ENCODE measurements around the gene EMSY. TPM values are rescaled to one million over a fixed set of nuclear protein-coding genes. Genes with fewer than 3 reads are reported as not detected.

Gene EMSY
- total and polyA plus RNA-seq, 2 of the 13 experiments (the other 11 are each of a cell fraction or from before 2014, with no cell fraction given): 11.6 to 18.5 TPM

GRCh38 chr11:76445121-76446084 lies 585 bp downstream of the EMSY start (continued):
- TF ChIP-seq TIGD3 (CRISPR knock-in tag; IDR thresholded peaks at IDR 0.05; ENCODE audit: borderline replicate concordance) (0 out of 2 replicates have a peak, but pooled peaks have one; percentile 34), ZNF567 (CRISPR knock-in tag; IDR thresholded peaks at IDR 0.05; ENCODE audit: borderline replicate concordance) (0 out of 2 replicates have a peak, but pooled peaks have one; percentile 48), HNRNPLL (IDR thresholded peaks at IDR 0.05; ENCODE audit: low read depth, low read length, poor library complexity, severe bottlenecking) (peak; percentile 13), GMEB1 (CRISPR knock-in tag; IDR thresholded peaks at IDR 0.05; ENCODE audit: borderline replicate concordance) (no peak), ZNF224 (CRISPR knock-in tag; IDR thresholded peaks at IDR 0.05) (no peak), GFI1 (CRISPR knock-in tag; IDR thresholded peaks at IDR 0.05; ENCODE audit: borderline replicate concordance) (no peak; the same call in 1 of the 2 replicates), MED1 (CRISPR knock-in tag; IDR thresholded peaks at IDR 0.05) (no peak), ZNF337 (CRISPR knock-in tag; IDR thresholded peaks at IDR 0.05; ENCODE audit: borderline replicate concordance, low read depth) (no peak), ARID3A (IDR thresholded peaks at IDR 0.05; ENCODE audit: low read depth, low read length) (0 out of 2 replicates have a peak, but pooled peaks have one; percentile 2), ZNF431 (CRISPR knock-in tag; IDR thresholded peaks at IDR 0.05; ENCODE audit: borderline replicate concordance, low read depth) (no peak), IKZF1 (IDR thresholded peaks at IDR 0.05) (no peak), ZFP91 (CRISPR knock-in tag; IDR thresholded peaks at IDR 0.05; ENCODE audit: borderline replicate concordance) (peak; percentile 64; the same call in 1 of the 2 replicates), NCOA5 (CRISPR knock-in tag; IDR thresholded peaks at IDR 0.05) (no peak), ZNF784 (CRISPR knock-in tag; IDR thresholded peaks at IDR 0.05; ENCODE audit: borderline replicate concordance) (no peak), SIN3A (IDR thresholded peaks at IDR 0.05; ENCODE audit: borderline replicate concordance, low read depth, low read length) (0 out of 2 replicates have a peak, but pooled peaks have one; percentile 74), MAFG (CRISPR knock-in tag; IDR thresholded peaks at IDR 0.05) (no peak), PATZ1 (CRISPR knock-in tag; IDR thresholded peaks at IDR 0.05) (peak; percentile 48; the same call in 1 of the 2 replicates)
